K562 (cell line): ENCODE data around the gene ARAP1. TPM values are rescaled to one million over a fixed set of nuclear protein-coding genes. Genes with fewer than 3 reads are reported as not detected.
A peak's percentile ranks its signal among the peaks of the same experiment; 100 is the strongest.

Experiments used
- CEBPG ChIP-seq, 3 experiments: fragments of 200-800 bp in 1 of 3; sonication (Bioruptor generic) in 1 of 3; sonication (generic) in 1 of 3; formaldehyde crosslinking in 1 of 3; IDR thresholded peaks in 2 of 3; conservative IDR thresholded peaks in 1 of 3; 2 replicates each; pipeline versions ENCODE4 v1.6.1 to v1.8.0; 2016 to 2022; ENCODE audit warnings: missing compliant biosample characterization in 2 of 3, missing genetic modification characterization in 2 of 3, mild to moderate bottlenecking in 1 of 3, missing genetic modification reagents in 1 of 3
- CHD1 ChIP-seq: fragments of 200-600 bp; sonication (generic); IDR thresholded peaks from one replicate; pipeline ENCODE4 v1.6.1; 2012; ENCODE audit warnings: mild to moderate bottlenecking, moderate library complexity, low read length, inconsistent platforms
- HDAC2 ChIP-seq: fragments of 450-650 bp; IDR thresholded peaks from 2 replicates; pipeline ENCODE4 v1.6.1; 2016; ENCODE audit warnings: mild to moderate bottlenecking
- HMGN3 ChIP-seq: IDR thresholded peaks from 2 replicates; pipeline ENCODE4 v1.6.1; 2011; ENCODE audit warnings: borderline replicate concordance, low read depth, mild to moderate bottlenecking, mixed read lengths, low read length; ENCODE audit not compliant: insufficient read length; ENCODE audit errors: extremely low read depth
- KLF16 ChIP-seq: IDR thresholded peaks from 2 replicates; pipeline ENCODE4 v1.6.1; 2016; ENCODE audit warnings: antibody characterized with exemption
- LCOR ChIP-seq: sonication (generic); formaldehyde crosslinking; IDR thresholded peaks from 2 replicates; pipeline ENCODE4 v1.8.0; 2022; ENCODE audit warnings: mild to moderate bottlenecking, missing genetic modification reagents
- MAFK ChIP-seq: IDR thresholded peaks from 2 replicates; pipeline ENCODE4 v1.6.1; 2011; ENCODE audit warnings: low read length, improper control_type of control experiment
- NFE2 ChIP-seq: IDR thresholded peaks from 2 replicates; pipeline ENCODE4 v1.6.1; 2014; ENCODE audit warnings: antibody characterized with exemption, low read depth
- NFIC ChIP-seq: fragments of 450-650 bp; IDR thresholded peaks from 2 replicates; pipeline ENCODE4 v1.6.1; 2017; ENCODE audit warnings: mild to moderate bottlenecking, inconsistent platforms
- NR2C2 ChIP-seq, 2 experiments: fragments of 200-800 bp in 1 of 2; sonication (Bioruptor generic) in 1 of 2; sonication (generic) in 1 of 2; formaldehyde crosslinking in 1 of 2; IDR thresholded peaks; 2 replicates each; pipeline versions ENCODE4 v1.6.1 to v1.8.0; 2016 to 2022; ENCODE audit warnings: mild to moderate bottlenecking in 1 of 2, missing compliant biosample characterization in 1 of 2, missing genetic modification characterization in 1 of 2, missing genetic modification reagents in 1 of 2
- PCBP2 ChIP-seq: fragments of 200-400 bp; formaldehyde crosslinking; IDR thresholded peaks from 2 replicates; pipeline ENCODE4 v1.6.1; 2018; ENCODE audit warnings: low read length, low read depth, mild to moderate bottlenecking, moderate library complexity; ENCODE audit not compliant: poor library complexity, severe bottlenecking
- RFX7 ChIP-seq: fragments of 250-450 bp; sonication (Bioruptor Pico); IDR thresholded peaks from 2 replicates; pipeline ENCODE4 v1.5.1; 2021; ENCODE audit warnings: mild to moderate bottlenecking
- SMAD4 ChIP-seq: fragments of 250-450 bp; sonication (Bioruptor Pico); conservative IDR thresholded peaks from 2 replicates; pipeline ENCODE4 v1.8.0; 2021; ENCODE audit warnings: inconsistent platforms, mild to moderate bottlenecking, moderate library complexity
- SNIP1 ChIP-seq: fragments of 450-650 bp; IDR thresholded peaks from 2 replicates; pipeline ENCODE4 v1.7.1; 2017; ENCODE audit warnings: low read depth, mild to moderate bottlenecking
- TBL1XR1 ChIP-seq, 2 experiments: IDR thresholded peaks; 2 replicates each; pipeline ENCODE4 v1.6.1; 2012; ENCODE audit warnings: improper control_type of control experiment in 2 of 2, low read length in 2 of 2, mild to moderate bottlenecking in 1 of 2
- ZNF12 ChIP-seq: sonication (generic); formaldehyde crosslinking; IDR thresholded peaks from 2 replicates; pipeline ENCODE4 v1.4.0; 2020; ENCODE audit warnings: mild to moderate bottlenecking, missing genetic modification reagents
- ZNF175 ChIP-seq: fragments of 200-800 bp; sonication (Bioruptor generic); IDR thresholded peaks from 2 replicates; pipeline ENCODE4 v1.6.1; 2016; ENCODE audit warnings: low read depth, mild to moderate bottlenecking, missing genetic modification characterization, missing compliant biosample characterization
- ZNF311 ChIP-seq: fragments of 250-450 bp; sonication (Bioruptor Pico); IDR thresholded peaks from 2 replicates; pipeline ENCODE4 v1.4.0; 2020; ENCODE audit warnings: mild to moderate bottlenecking, moderate library complexity
- polyA plus RNA-seq, 8 experiments: library from polyadenylated mRNA; depleted of rRNA in 4 of 8; stranded (reverse) in 5 of 8; unstranded in 3 of 8; fragments of >200 nt; fragmentation: Nextera tagmentation in 2 of 8; fragmentation: Illumina TruSeq in 1 of 8; extraction: Ambion mirVana in 2 of 8; extraction: Trizol in 1 of 8; gene quantifications; 2 replicates each; pipeline versions ENCODE4 v1.2.1 to v1.2.3, GENCODE V29; 2011 to 2014; ENCODE audit warnings: inconsistent platforms in 1 of 8, missing spikeins in 1 of 8
- total RNA-seq, 7 experiments: library from RNA; depleted of rRNA in 6 of 7; stranded (reverse); fragments of >200 nt in 6 of 7; fragmentation: Illumina TruSeq in 2 of 7; extraction: Trizol in 2 of 7; gene quantifications; 2 replicates each; pipeline versions ENCODE4 v1.2.1 to v1.2.3, GENCODE V29; 2011 to 2021; ENCODE audit warnings: low replicate concordance in 1 of 7
- TF ChIP-seq, protein P1 (sequence below): fragments of 250-450 bp; sonication (Bioruptor Pico); IDR thresholded peaks from 2 replicates; pipeline ENCODE4 v1.4.0; 2020; ENCODE audit warnings: borderline replicate concordance
- TF ChIP-seq, protein P2 (sequence below): fragments of 450-650 bp; IDR thresholded peaks from 2 replicates; pipeline ENCODE4 v1.6.1; 2016; ENCODE audit warnings: antibody characterized with exemption
- TF ChIP-seq, protein P3 (sequence below): fragments of 250-450 bp; sonication (Bioruptor Pico); IDR thresholded peaks from 2 replicates; pipeline ENCODE4 v1.4.0; 2020; ENCODE audit warnings: mild to moderate bottlenecking

Gene ARAP1
- total and polyA plus RNA-seq, 9 of the 15 experiments (the other 6 are each of a cell fraction or from before 2014, with no cell fraction given): 0.23 to 67.0 (median 24.6) TPM

DNA sequence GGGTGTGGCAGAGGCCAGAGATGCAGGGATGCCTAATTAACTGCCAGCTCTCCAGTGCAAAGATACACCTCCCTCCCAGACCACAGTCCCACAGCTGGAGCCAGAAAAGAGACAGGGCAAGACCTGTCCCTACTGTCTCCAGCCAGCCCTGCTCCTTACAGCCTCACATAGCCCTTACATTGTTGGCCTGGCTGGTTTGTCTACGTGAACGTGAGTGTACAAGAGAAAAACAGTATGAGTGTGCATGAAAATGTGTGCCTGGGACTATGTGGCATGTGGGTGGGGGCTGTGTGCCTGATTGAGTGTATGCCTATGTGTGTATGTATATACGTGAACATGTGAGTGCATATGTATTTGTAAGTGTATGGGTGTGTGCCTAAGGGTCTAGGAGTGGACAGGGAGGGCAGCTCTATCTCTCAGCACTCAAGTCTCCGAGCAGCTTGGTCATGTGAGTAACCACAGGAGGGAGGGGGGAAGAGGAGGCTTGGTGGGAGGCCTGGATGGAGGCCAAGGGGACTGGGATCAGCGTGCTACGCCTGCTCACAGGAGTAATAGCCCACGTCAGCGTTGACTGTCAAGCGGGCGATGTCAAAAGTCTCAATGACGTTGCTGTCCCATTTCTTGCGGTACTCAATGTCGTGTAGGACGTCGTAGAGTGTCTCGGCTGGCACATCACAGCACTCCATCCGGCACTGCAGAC is 6.6 kb upstream of the ARAP1 start (continued):
- TF ChIP-seq, protein P1, sequence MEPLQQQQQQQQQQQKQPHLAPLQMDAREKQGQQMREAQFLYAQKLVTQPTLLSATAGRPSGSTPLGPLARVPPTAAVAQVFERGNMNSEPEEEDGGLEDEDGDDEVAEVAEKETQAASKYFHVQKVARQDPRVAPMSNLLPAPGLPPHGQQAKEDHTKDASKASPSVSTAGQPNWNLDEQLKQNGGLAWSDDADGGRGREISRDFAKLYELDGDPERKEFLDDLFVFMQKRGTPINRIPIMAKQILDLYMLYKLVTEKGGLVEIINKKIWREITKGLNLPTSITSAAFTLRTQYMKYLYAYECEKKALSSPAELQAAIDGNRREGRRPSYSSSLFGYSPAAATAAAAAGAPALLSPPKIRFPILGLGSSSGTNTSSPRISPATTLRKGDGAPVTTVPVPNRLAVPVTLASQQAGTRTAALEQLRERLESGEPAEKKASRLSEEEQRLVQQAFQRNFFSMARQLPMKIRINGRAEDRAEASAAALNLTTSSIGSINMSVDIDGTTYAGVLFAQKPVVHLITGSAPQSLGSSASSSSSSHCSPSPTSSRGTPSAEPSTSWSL (CRISPR knock-in tag): no peak
- no peak for TF ChIP-seq PCBP2
- TF ChIP-seq LCOR: peak; percentile 68; the same call in 1 of the 2 replicates
- TF ChIP-seq, protein P2, sequence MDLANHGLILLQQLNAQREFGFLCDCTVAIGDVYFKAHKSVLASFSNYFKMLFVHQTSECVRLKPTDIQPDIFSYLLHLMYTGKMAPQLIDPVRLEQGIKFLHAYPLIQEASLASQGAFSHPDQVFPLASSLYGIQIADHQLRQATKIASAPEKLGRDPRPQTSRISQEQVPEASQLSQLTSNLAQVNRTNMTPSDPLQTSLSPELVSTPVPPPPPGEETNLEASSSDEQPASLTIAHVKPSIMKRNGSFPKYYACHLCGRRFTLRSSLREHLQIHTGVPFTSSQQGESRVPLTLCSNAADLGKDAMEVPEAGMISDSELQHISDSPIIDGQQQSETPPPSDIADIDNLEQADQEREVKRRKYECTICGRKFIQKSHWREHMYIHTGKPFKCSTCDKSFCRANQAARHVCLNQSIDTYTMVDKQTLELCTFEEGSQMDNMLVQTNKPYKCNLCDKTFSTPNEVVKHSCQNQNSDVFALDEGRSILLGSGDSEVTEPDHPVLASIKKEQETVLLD: peak; percentile 34; the same call in 1 of the 2 replicates
- TF ChIP-seq CHD1: no peak
- TF ChIP-seq NFIC: peak; percentile 96
- TF ChIP-seq RFX7 (CRISPR knock-in tag): no peak
- TF ChIP-seq NFE2: peak; percentile 26; the same call in 1 of the 2 replicates
- peak; percentile 86; the same call in 1 of the 2 replicates for TF ChIP-seq ZNF175 (CRISPR knock-in tag)
- TF ChIP-seq KLF16: no peak
- peak; percentile 87 for TF ChIP-seq ZNF12 (CRISPR knock-in tag)
- TF ChIP-seq, protein P3, sequence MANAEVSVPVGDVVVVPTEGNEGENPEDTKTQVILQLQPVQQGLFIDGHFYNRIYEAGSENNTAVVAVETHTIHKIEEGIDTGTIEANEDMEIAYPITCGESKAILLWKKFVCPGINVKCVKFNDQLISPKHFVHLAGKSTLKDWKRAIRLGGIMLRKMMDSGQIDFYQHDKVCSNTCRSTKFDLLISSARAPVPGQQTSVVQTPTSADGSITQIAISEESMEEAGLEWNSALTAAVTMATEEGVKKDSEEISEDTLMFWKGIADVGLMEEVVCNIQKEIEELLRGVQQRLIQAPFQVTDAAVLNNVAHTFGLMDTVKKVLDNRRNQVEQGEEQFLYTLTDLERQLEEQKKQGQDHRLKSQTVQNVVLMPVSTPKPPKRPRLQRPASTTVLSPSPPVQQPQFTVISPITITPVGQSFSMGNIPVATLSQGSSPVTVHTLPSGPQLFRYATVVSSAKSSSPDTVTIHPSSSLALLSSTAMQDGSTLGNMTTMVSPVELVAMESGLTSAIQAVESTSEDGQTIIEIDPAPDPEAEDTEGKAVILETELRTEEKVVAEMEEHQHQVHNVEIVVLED (CRISPR knock-in tag): 0 out of 2 replicates have a peak, but pooled peaks have one; percentile 28
- no peak for TF ChIP-seq MAFK
- TF ChIP-seq TBL1XR1 (IDR thresholded peaks at IDR 0.05; ENCODE audit: low read length in 2 of 2): 0 out of 4 replicates have a peak, but pooled peaks of 1 of the 2 experiments have one; percentile 24
- TF ChIP-seq HMGN3: no peak
- TF ChIP-seq SMAD4 (CRISPR knock-in tag): 0 out of 2 replicates have a peak, but pooled peaks have one; percentile 33
- TF ChIP-seq ZNF311: no peak
- TF ChIP-seq SNIP1: no peak
- 0 out of 2 replicates have a peak, but pooled peaks have one; percentile 19 for TF ChIP-seq NR2C2 (CRISPR knock-in tag; IDR thresholded peaks at IDR 0.05)
- 0 out of 2 replicates have a peak, but pooled peaks have one; percentile 29 for TF ChIP-seq NR2C2 (tag; IDR thresholded peaks at IDR 0.05)
- TF ChIP-seq CEBPG (CRISPR knock-in tag; IDR thresholded peaks at IDR 0.05): no peak; the same call in none of the 2 replicates
- peak in 1 of 2 experiments; percentile 63; a peak in 1 of 4 replicates for TF ChIP-seq CEBPG (tag; conservative IDR thresholded peaks at IDR 0.05 in 1 of 2, IDR thresholded peaks at IDR 0.05 in 1 of 2)
- TF ChIP-seq HDAC2: 0 out of 2 replicates have a peak, but pooled peaks have one; percentile 25
